GM23338 (cell line): ENCODE results near the gene GALC. TPM values are rescaled to one million over a fixed set of nuclear protein-coding genes. Genes with fewer than 3 reads are reported as not detected.

Experiments
- ATAC-seq: fragments of 200-7000 bp; cut with Tn5 transposase; 3 replicates; pipeline ENCODE4 v1.9.1; 2020
- DNase-seq: peaks from one replicate; pipeline ENCODE4 v3.0.0-alpha.2; 2015; ENCODE audit warnings: low spot score
- H2AFZ ChIP-seq: fragments of 200-600 bp; sonication (generic); 2 replicates; pipeline ENCODE4 v1.8.0; 2016; ENCODE audit warnings: antibody characterized with exemption, mild to moderate bottlenecking, moderate library complexity
- H3F3A ChIP-seq: fragments of 200-600 bp; sonication (generic); replicated peaks from 2 replicates; pipeline ENCODE4 v1.8.0; 2017; ENCODE audit warnings: antibody characterized with exemption, mixed run types, low read depth
- H3K27ac ChIP-seq: fragments of 200-600 bp; sonication (generic); 2 replicates; pipeline ENCODE4 v1.6.1; 2016; ENCODE audit warnings: low read depth
- H3K27me3 ChIP-seq: fragments of 200-600 bp; sonication (generic); 2 replicates; pipeline ENCODE4 v1.8.0; 2016; ENCODE audit warnings: mild to moderate bottlenecking, mixed run types, moderate library complexity; ENCODE audit not compliant: insufficient read depth
- H3K36me3 ChIP-seq: fragments of 200-600 bp; sonication (generic); 2 replicates; pipeline ENCODE4 v1.8.0; 2016; ENCODE audit warnings: mild to moderate bottlenecking; ENCODE audit not compliant: insufficient read depth
- H3K4me1 ChIP-seq: fragments of 200-600 bp; sonication (generic); 2 replicates; pipeline ENCODE4 v1.8.0; 2016; ENCODE audit warnings: mild to moderate bottlenecking, moderate library complexity; ENCODE audit not compliant: insufficient read depth
- H3K4me2 ChIP-seq: fragments of 200-600 bp; sonication (generic); 2 replicates; pipeline ENCODE4 v1.7.1; 2017; ENCODE audit warnings: mixed run types
- H3K4me3 ChIP-seq: fragments of 200-600 bp; sonication (generic); 2 replicates; pipeline ENCODE4 v1.6.1; 2016; ENCODE audit warnings: mixed run types
- H3K79me2 ChIP-seq: fragments of 200-600 bp; sonication (generic); replicated peaks from 2 replicates; pipeline ENCODE4 v1.8.0; 2017; ENCODE audit warnings: mild to moderate bottlenecking; ENCODE audit not compliant: insufficient read depth
- H3K9me2 ChIP-seq: fragments of 200-600 bp; sonication (generic); 2 replicates; pipeline ENCODE4 v1.8.0; 2017; ENCODE audit not compliant: insufficient read depth
- H4K20me1 ChIP-seq: fragments of 200-600 bp; sonication (generic); replicated peaks from 2 replicates; pipeline ENCODE4 v1.8.0; 2017; ENCODE audit warnings: mild to moderate bottlenecking; ENCODE audit not compliant: insufficient read depth
- H3K27ac Mint-ChIP-seq: 2 replicates; pipeline ENCODE4 v1.8.0; 2020; ENCODE audit warnings: inconsistent platforms, mild to moderate bottlenecking, moderate library complexity, mixed read lengths
- H3K27me3 Mint-ChIP-seq: 3 replicates; pipeline ENCODE4 v1.8.0; 2022; ENCODE audit warnings: low read depth, mild to moderate bottlenecking, moderate library complexity, mixed read lengths, inconsistent platforms; ENCODE audit not compliant: insufficient read depth, poor library complexity
- H3K36me3 Mint-ChIP-seq: 3 replicates; pipeline ENCODE4 v1.8.0; 2021; ENCODE audit warnings: low read depth, mild to moderate bottlenecking, inconsistent platforms, moderate library complexity, mixed read lengths
- H3K4me1 Mint-ChIP-seq: 3 replicates; pipeline ENCODE4 v1.8.0; 2020; ENCODE audit warnings: mild to moderate bottlenecking, inconsistent platforms, mixed read lengths
- H3K4me3 Mint-ChIP-seq: 3 replicates; pipeline ENCODE4 v1.8.0; 2021; ENCODE audit warnings: moderate library complexity, mild to moderate bottlenecking, inconsistent platforms, mixed read lengths
- H3K9me3 Mint-ChIP-seq: 3 replicates; pipeline ENCODE4 v1.8.0; 2020; ENCODE audit warnings: moderate library complexity, mild to moderate bottlenecking, inconsistent platforms, mixed read lengths
- CTCF ChIP-seq, 2 experiments: fragments of 200-600 bp in 1 of 2; sonication (generic) in 1 of 2; conservative IDR thresholded peaks; 2 replicates each; pipeline versions ENCODE4 v1.5.1 to v1.6.1; 2016 to 2017; ENCODE audit warnings: antibody characterized with exemption in 2 of 2, low read depth in 2 of 2, mild to moderate bottlenecking in 2 of 2, moderate library complexity in 1 of 2
- EZH2phosphoT487 ChIP-seq: fragments of 200-600 bp; sonication (generic); IDR thresholded peaks from one replicate; pipeline ENCODE4 v1.8.1; 2018; ENCODE audit warnings: antibody characterized with exemption; ENCODE audit not compliant: unreplicated experiment
- NANOG ChIP-seq: IDR thresholded peaks from 2 replicates; pipeline ENCODE4 v1.6.1; 2016; ENCODE audit warnings: antibody characterized with exemption, borderline replicate concordance
- POLR2AphosphoS5 ChIP-seq: IDR thresholded peaks from 2 replicates; pipeline ENCODE4 v1.6.1; 2016; ENCODE audit warnings: antibody characterized with exemption, low read depth
- ZNF114 ChIP-seq: fragments of 250-450 bp; sonication (Bioruptor Pico); IDR thresholded peaks from 2 replicates; pipeline ENCODE4 v1.5.0; 2020; ENCODE audit warnings: mild to moderate bottlenecking, moderate library complexity
- polyA plus RNA-seq: library from polyadenylated mRNA; unstranded; fragments of >200 nt; fragmentation: Nextera tagmentation; extraction: Ambion mirVana; gene quantifications from 2 replicates; pipeline ENCODE4 v1.2.1, GENCODE V29; 2016
- total RNA-seq: library from RNA; depleted of rRNA; stranded (reverse); fragments of >200 nt; shearing (Covaris generic); gene quantifications from 2 replicates; pipeline ENCODE4 v1.2.3, GENCODE V29; 2014
- TF ChIP-seq, protein P1 (sequence below): IDR thresholded peaks from 2 replicates; pipeline ENCODE4 v1.6.1; 2016; ENCODE audit warnings: antibody characterized with exemption
- TF ChIP-seq, protein P2 (sequence below): fragments of 250-450 bp; sonication (Bioruptor Pico); IDR thresholded peaks from 2 replicates; pipeline ENCODE4 v1.5.0; 2020; ENCODE audit warnings: mild to moderate bottlenecking, moderate library complexity

The GALC gene
- total and polyA plus RNA-seq, 2 experiments from 2014 or later: 3.4 to 12.9 TPM

- H3F3A ChIP-seq: no peaks in the 10 kb centered on the region
- no peaks in the 10 kb centered on the region for H4K20me1 ChIP-seq
- Mint-ChIP-seq H3K9me3 (no peaks in the 10 kb centered on the region), H3K27me3 (no peaks in the 10 kb centered on the region), H3K36me3 (no peaks in the 10 kb centered on the region), H3K4me3 (no peak overlapping the region), H3K4me1 (peaks cover 18% of the 10 kb centered on the region), H3K27ac (no peak overlapping the region)
- H3K27ac ChIP-seq: no peak overlapping the region
- DNase-seq (no peak), ATAC-seq (no peak)
- no peak overlapping the region for H3K4me2 ChIP-seq
- H3K9me2 ChIP-seq: peaks cover 25% of the 10 kb centered on the region
- no peaks in the 10 kb centered on the region for H3K79me2 ChIP-seq
- no peak overlapping the region for H2AFZ ChIP-seq
- H3K4me1 ChIP-seq: peaks cover 9% of the 10 kb centered on the region; the same call in 1 of the 2 replicates
- no peak overlapping the region for H3K4me3 ChIP-seq
- H3K36me3 ChIP-seq: no peaks in the 10 kb centered on the region
- TF ChIP-seq, protein P1, sequence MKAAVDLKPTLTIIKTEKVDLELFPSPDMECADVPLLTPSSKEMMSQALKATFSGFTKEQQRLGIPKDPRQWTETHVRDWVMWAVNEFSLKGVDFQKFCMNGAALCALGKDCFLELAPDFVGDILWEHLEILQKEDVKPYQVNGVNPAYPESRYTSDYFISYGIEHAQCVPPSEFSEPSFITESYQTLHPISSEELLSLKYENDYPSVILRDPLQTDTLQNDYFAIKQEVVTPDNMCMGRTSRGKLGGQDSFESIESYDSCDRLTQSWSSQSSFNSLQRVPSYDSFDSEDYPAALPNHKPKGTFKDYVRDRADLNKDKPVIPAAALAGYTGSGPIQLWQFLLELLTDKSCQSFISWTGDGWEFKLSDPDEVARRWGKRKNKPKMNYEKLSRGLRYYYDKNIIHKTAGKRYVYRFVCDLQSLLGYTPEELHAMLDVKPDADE: no peak
- TF ChIP-seq POLR2AphosphoS5 (no peak), CTCF (conservative IDR thresholded peaks at IDR 0.05; ENCODE audit: low read depth in 2 of 2) (no peak)
- H3K27me3 ChIP-seq: no peaks in the 10 kb centered on the region
Measured at GRCh38 chr14:88040146-88040545, 47.2 kb upstream of the GALC start.

DNA sequence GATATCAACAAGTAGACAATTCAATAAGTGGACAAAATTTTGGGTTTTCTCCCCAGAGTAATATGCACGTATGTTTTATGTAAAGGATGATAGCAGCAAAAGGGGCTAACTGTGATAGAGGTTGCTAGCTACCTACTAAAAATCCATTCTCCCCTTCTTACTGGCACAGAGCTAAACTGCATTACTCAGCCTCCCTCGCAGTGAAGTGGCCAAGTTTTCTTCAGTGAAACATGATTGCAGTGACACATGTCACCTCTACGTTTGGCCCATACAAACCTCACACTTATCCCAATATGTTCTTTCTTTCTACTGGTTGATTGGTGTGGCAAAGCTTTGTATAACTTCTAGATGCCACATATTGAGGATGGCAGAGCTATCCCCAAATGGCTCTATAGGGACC is 46.2 kb upstream of the GALC start:
- no peaks in the 10 kb centered on the region for H3K9me3 Mint-ChIP-seq
- no peaks in the 10 kb centered on the region for H4K20me1 ChIP-seq
- H3K4me3 ChIP-seq: no peak overlapping the region
- no peak overlapping the region for H3K4me3 Mint-ChIP-seq
- no peaks in the 10 kb centered on the region for H3K36me3 Mint-ChIP-seq
- no peak overlapping the region for H3K27ac Mint-ChIP-seq
- H3K79me2 ChIP-seq: no peaks in the 10 kb centered on the region
- H3K36me3 ChIP-seq: no peaks in the 10 kb centered on the region
- no peaks in the 10 kb centered on the region for H3K27me3 ChIP-seq
- peaks cover 18% of the 10 kb centered on the region for H3K4me1 Mint-ChIP-seq
- no peak overlapping the region for H3K4me2 ChIP-seq
- ATAC-seq (no peak), DNase-seq (no peak)
- H3K27ac ChIP-seq: no peak overlapping the region
- no peaks in the 10 kb centered on the region for H3F3A ChIP-seq
- H3K27me3 Mint-ChIP-seq: no peaks in the 10 kb centered on the region
- no peak overlapping the region for H2AFZ ChIP-seq
- peaks cover 25% of the 10 kb centered on the region for H3K9me2 ChIP-seq
- peaks cover 9% of the 10 kb centered on the region; the same call in 1 of the 2 replicates for H3K4me1 ChIP-seq
- TF ChIP-seq EZH2phosphoT487: no peak
- no peak for TF ChIP-seq CTCF (conservative IDR thresholded peaks at IDR 0.05; ENCODE audit: low read depth in 2 of 2)
- no peak for TF ChIP-seq ZNF114 (CRISPR knock-in tag)
- TF ChIP-seq, protein P2, sequence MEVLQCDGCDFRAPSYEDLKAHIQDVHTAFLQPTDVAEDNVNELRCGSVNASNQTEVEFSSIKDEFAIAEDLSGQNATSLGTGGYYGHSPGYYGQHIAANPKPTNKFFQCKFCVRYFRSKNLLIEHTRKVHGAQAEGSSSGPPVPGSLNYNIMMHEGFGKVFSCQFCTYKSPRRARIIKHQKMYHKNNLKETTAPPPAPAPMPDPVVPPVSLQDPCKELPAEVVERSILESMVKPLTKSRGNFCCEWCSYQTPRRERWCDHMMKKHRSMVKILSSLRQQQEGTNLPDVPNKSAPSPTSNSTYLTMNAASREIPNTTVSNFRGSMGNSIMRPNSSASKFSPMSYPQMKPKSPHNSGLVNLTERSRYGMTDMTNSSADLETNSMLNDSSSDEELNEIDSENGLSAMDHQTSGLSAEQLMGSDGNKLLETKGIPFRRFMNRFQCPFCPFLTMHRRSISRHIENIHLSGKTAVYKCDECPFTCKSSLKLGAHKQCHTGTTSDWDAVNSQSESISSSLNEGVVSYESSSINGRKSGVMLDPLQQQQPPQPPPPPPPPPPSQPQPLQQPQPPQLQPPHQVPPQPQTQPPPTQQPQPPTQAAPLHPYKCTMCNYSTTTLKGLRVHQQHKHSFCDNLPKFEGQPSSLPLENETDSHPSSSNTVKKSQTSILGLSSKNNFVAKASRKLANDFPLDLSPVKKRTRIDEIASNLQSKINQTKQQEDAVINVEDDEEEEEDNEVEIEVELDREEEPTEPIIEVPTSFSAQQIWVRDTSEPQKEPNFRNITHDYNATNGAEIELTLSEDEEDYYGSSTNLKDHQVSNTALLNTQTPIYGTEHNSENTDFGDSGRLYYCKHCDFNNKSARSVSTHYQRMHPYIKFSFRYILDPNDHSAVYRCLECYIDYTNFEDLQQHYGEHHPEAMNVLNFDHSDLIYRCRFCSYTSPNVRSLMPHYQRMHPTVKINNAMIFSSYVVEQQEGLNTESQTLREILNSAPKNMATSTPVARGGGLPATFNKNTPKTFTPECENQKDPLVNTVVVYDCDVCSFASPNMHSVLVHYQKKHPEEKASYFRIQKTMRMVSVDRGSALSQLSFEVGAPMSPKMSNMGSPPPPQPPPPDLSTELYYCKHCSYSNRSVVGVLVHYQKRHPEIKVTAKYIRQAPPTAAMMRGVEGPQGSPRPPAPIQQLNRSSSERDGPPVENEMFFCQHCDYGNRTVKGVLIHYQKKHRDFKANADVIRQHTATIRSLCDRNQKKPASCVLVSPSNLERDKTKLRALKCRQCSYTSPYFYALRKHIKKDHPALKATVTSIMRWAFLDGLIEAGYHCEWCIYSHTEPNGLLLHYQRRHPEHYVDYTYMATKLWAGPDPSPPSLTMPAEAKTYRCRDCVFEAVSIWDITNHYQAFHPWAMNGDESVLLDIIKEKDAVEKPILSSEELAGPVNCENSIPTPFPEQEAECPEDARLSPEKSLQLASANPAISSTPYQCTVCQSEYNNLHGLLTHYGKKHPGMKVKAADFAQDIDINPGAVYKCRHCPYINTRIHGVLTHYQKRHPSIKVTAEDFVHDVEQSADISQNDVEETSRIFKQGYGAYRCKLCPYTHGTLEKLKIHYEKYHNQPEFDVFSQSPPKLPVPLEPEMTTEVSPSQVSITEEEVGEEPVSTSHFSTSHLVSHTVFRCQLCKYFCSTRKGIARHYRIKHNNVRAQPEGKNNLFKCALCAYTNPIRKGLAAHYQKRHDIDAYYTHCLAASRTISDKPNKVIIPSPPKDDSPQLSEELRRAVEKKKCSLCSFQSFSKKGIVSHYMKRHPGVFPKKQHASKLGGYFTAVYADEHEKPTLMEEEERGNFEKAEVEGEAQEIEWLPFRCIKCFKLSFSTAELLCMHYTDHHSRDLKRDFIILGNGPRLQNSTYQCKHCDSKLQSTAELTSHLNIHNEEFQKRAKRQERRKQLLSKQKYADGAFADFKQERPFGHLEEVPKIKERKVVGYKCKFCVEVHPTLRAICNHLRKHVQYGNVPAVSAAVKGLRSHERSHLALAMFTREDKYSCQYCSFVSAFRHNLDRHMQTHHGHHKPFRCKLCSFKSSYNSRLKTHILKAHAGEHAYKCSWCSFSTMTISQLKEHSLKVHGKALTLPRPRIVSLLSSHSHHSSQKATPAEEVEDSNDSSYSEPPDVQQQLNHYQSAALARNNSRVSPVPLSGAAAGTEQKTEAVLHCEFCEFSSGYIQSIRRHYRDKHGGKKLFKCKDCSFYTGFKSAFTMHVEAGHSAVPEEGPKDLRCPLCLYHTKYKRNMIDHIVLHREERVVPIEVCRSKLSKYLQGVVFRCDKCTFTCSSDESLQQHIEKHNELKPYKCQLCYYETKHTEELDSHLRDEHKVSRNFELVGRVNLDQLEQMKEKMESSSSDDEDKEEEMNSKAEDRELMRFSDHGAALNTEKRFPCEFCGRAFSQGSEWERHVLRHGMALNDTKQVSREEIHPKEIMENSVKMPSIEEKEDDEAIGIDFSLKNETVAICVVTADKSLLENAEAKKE: no peak
- TF ChIP-seq, protein P1: no peak
- no peak for TF ChIP-seq NANOG
- no peak for TF ChIP-seq POLR2AphosphoS5
